ENCODE data around the gene MAPRE2. TPM values are rescaled to one million over a fixed set of nuclear protein-coding genes. Genes with fewer than 3 reads are reported as not detected.

The MAPRE2 gene
- polyA plus RNA-seq, 1 donor from 2014 or later = 58.9 TPM

- no peak overlapping the region for H3K4me2 ChIP-seq (ENCODE audit: low read length)
- H3K9me2 ChIP-seq (ENCODE audit: insufficient read depth, low read length) = no peaks in the 10 kb centered on the region
- H3K79me2 ChIP-seq (replicated peaks; ENCODE audit: insufficient read depth, low read length) = no peaks in the 10 kb centered on the region
- H4K20me1 ChIP-seq (ENCODE audit: insufficient read depth) = no peaks in the 10 kb centered on the region
- H3K27ac ChIP-seq (ENCODE audit: low read length) = no peak overlapping the region
- H3F3A ChIP-seq (ENCODE audit: insufficient read depth, low read length, poor library complexity, severe bottlenecking) = no peaks in the 10 kb centered on the region
- no peak overlapping the region for H3K9ac ChIP-seq (ENCODE audit: low read length)
- no peak for TF ChIP-seq MXI1 (conservative IDR thresholded peaks at IDR 0.05; ENCODE audit: poor library complexity, severe bottlenecking)
- TF ChIP-seq EZH2 (IDR thresholded peaks at IDR 0.05; ENCODE audit: borderline replicate concordance, insufficient read depth, low read length, poor library complexity, severe bottlenecking) = no peak
- TF ChIP-seq SMC3 (conservative IDR thresholded peaks at IDR 0.05; ENCODE audit: poor library complexity) = no peak
- no peak for TF ChIP-seq REST (IDR thresholded peaks at IDR 0.05; ENCODE audit: borderline replicate concordance)
- TF ChIP-seq TAF1 (IDR thresholded peaks at IDR 0.05; ENCODE audit: low read depth) = no peak
- H3K9me3 ChIP-seq (ENCODE audit: low read length) = no peaks in the 10 kb centered on the region
- no peaks in the 10 kb centered on the region for H3K27me3 ChIP-seq (ENCODE audit: insufficient read depth, low read depth, low read length)
- no peaks in the 10 kb centered on the region for H3K36me3 ChIP-seq (ENCODE audit: insufficient read depth, low read length)
- no peak overlapping the region for H2AFZ ChIP-seq (ENCODE audit: low read depth, low read length)
- no peak overlapping the region for H3K4me3 ChIP-seq (ENCODE audit: low read length)
Observed at GRCh38 chr18:35172451-35173035, 131.3 kb downstream of the MAPRE2 start.

DNA sequence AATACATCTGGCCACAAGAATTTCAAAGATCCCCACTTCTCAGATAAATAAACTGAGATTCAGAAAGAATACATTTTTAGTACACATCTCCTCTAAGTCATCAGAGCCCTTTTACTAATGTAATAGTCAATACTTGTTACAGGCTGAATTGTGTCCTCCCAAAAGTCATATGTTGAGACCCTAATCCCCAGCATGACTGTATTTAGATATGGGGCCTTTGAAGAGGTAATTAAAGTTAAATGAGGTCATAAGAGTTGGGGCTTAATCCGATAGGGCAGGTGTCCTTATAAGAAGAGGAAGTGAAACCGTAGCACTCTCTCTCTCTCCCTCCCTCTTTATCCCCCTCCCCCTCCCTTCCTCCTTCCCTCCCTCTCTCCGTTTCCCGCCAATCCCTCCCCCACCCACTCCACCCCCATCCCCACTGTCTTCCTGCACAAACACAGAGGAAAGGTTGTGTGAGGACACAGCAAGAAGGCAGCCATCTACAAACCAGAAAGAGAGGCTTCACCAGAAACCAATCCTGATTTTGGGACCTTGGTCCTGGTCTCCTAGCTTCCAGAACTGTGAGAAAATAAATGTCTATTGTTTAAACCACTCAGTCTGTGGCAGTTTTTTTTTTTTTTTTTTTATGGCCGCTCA is 133.0 kb downstream of the MAPRE2 start:
- no peak overlapping the region for H2AFZ ChIP-seq (ENCODE audit: low read depth, low read length)
- H3K36me3 ChIP-seq (ENCODE audit: insufficient read depth, low read length) = no peaks in the 10 kb centered on the region
- no peak overlapping the region for H3K27ac ChIP-seq (ENCODE audit: low read length)
- no peak overlapping the region for H3K4me3 ChIP-seq (ENCODE audit: low read length)
- H3K79me2 ChIP-seq (replicated peaks; ENCODE audit: insufficient read depth, low read length) = no peaks in the 10 kb centered on the region
- H3K4me2 ChIP-seq (ENCODE audit: low read length) = no peak overlapping the region
- H4K20me1 ChIP-seq (ENCODE audit: insufficient read depth) = no peaks in the 10 kb centered on the region
- TF ChIP-seq POLR2AphosphoS5 (IDR thresholded peaks at IDR 0.05) (no peak), RAD21 (conservative IDR thresholded peaks at IDR 0.05) (no peak), MXI1 (conservative IDR thresholded peaks at IDR 0.05; ENCODE audit: poor library complexity, severe bottlenecking) (no peak), EP300 (conservative IDR thresholded peaks at IDR 0.05; ENCODE audit: poor library complexity, severe bottlenecking) (no peak), EZH2 (IDR thresholded peaks at IDR 0.05; ENCODE audit: borderline replicate concordance, insufficient read depth, low read length, poor library complexity, severe bottlenecking) (no peak)
- no peaks in the 10 kb centered on the region for H3F3A ChIP-seq (ENCODE audit: insufficient read depth, low read length, poor library complexity, severe bottlenecking)
- no peak overlapping the region for H3K9ac ChIP-seq (ENCODE audit: low read length)
- no peaks in the 10 kb centered on the region for H3K9me3 ChIP-seq (ENCODE audit: low read length)
- no peaks in the 10 kb centered on the region for H3K9me2 ChIP-seq (ENCODE audit: insufficient read depth, low read length)
- H3K27me3 ChIP-seq (ENCODE audit: insufficient read depth, low read depth, low read length) = no peaks in the 10 kb centered on the region

DNA sequence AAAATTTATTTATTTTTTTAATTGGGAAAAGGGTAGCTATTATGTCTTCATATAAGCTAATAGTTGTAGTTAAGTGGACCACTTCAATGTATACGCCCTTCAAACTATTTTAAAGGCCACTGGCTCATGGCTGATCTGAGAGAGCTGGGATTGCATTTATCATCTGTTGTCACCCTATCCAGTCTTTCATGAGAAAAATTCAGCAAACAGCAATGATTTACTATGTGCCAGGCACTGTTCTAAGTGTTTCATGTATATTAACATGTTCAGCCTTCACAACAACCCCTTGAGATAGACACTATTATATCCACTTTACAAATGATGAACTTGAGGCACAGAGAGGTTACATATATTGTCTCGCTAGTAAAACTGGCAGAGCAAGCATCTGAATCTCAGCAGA is 133.5 kb downstream of the MAPRE2 start:
- no peaks in the 10 kb centered on the region for H3K36me3 ChIP-seq (ENCODE audit: insufficient read depth, low read length)
- no peak overlapping the region for H3K4me2 ChIP-seq (ENCODE audit: low read length)
- no peaks in the 10 kb centered on the region for H3K9me2 ChIP-seq (ENCODE audit: insufficient read depth, low read length)
- no peak overlapping the region for H3K27ac ChIP-seq (ENCODE audit: low read length)
- H2AFZ ChIP-seq (ENCODE audit: low read depth, low read length) = no peak overlapping the region
- H3K4me3 ChIP-seq (ENCODE audit: low read length) = no peak overlapping the region
- H3K27me3 ChIP-seq (ENCODE audit: insufficient read depth, low read depth, low read length) = no peaks in the 10 kb centered on the region
- H3F3A ChIP-seq (ENCODE audit: insufficient read depth, low read length, poor library complexity, severe bottlenecking) = no peaks in the 10 kb centered on the region
- no peak for TF ChIP-seq MXI1 (conservative IDR thresholded peaks at IDR 0.05; ENCODE audit: poor library complexity, severe bottlenecking)
- TF ChIP-seq SMC3 (conservative IDR thresholded peaks at IDR 0.05; ENCODE audit: poor library complexity) = no peak
- TF ChIP-seq RAD21 (conservative IDR thresholded peaks at IDR 0.05) = no peak
- no peak for TF ChIP-seq REST (IDR thresholded peaks at IDR 0.05; ENCODE audit: borderline replicate concordance)
- no peak for TF ChIP-seq EZH2 (IDR thresholded peaks at IDR 0.05; ENCODE audit: borderline replicate concordance, insufficient read depth, low read length, poor library complexity, severe bottlenecking)
- no peak for TF ChIP-seq TAF1 (IDR thresholded peaks at IDR 0.05; ENCODE audit: low read depth)
- no peak for TF ChIP-seq EP300 (conservative IDR thresholded peaks at IDR 0.05; ENCODE audit: poor library complexity, severe bottlenecking)
- TF ChIP-seq CTCF (IDR thresholded peaks at IDR 0.05; ENCODE audit: poor library complexity, severe bottlenecking) = no peak
- TF ChIP-seq POLR2AphosphoS5 (IDR thresholded peaks at IDR 0.05) = no peak
- no peaks in the 10 kb centered on the region for H3K79me2 ChIP-seq (replicated peaks; ENCODE audit: insufficient read depth, low read length)
- no peaks in the 10 kb centered on the region for H4K20me1 ChIP-seq (ENCODE audit: insufficient read depth)
- H3K9ac ChIP-seq (ENCODE audit: low read length) = no peak overlapping the region
- H3K9me3 ChIP-seq (ENCODE audit: low read length) = no peaks in the 10 kb centered on the region
